OCI-LY3 (cell line): ENCODE measurements around the gene DENND2C.

Experiments used
- CTCF ChIP-seq: fragments of 200-600, 300-600 bp; sonication (generic); IDR thresholded peaks from 2 replicates; pipeline ENCODE4 v1.5.1; 2014; ENCODE audit warnings: antibody characterized with exemption, low read length, low read depth
- EZH2phosphoT487 ChIP-seq: fragments of 200-600 bp; shearing (Covaris generic); IDR thresholded peaks from 2 replicates; pipeline ENCODE4 v1.6.1; 2018; ENCODE audit warnings: antibody characterized with exemption, mixed run types, low read depth

GRCh38 chr1:114550336-114550735 is 119.5 kb downstream of the DENND2C start:
- TF ChIP-seq CTCF, result no peak
- no peak for TF ChIP-seq EZH2phosphoT487
